ENCODE results near the gene ST3GAL5.

The ST3GAL5 gene

GRCh38 chr2:85794038-85794441 lies 94.8 kb downstream of the ST3GAL5 start:
- in situ Hi-C loops (cut with MboI; ENCODE audit: low sequenced_read_pairs): loop anchor here (10.0 kb wide), 1 partner anchor 59 kb away; no protein-coding TSS in a partner anchor

GRCh38 chr2:85793584-85793983 lies 95.2 kb downstream of the ST3GAL5 start:
- in situ Hi-C loops (cut with MboI; ENCODE audit: low sequenced_read_pairs): loop anchor here (10.0 kb wide), 1 partner anchor 59 kb away; no protein-coding TSS in a partner anchor

GRCh38 chr2:85792783-85793441 lies 95.9 kb downstream of the ST3GAL5 start:
- in situ Hi-C loops (cut with MboI; ENCODE audit: low sequenced_read_pairs): loop anchor here (10.0 kb wide), 1 partner anchor 58 kb away; no protein-coding TSS in a partner anchor

GRCh38 chr2:85791704-85792565 lies 96.9 kb downstream of the ST3GAL5 start:
- in situ Hi-C loops (cut with MboI; ENCODE audit: low sequenced_read_pairs): loop anchor here (10.0 kb wide), 1 partner anchor 57 kb away; no protein-coding TSS in a partner anchor

GRCh38 chr2:85790499-85791188 lies 98.1 kb downstream of the ST3GAL5 start:
- in situ Hi-C loops (cut with MboI; ENCODE audit: low sequenced_read_pairs): loop anchor here (10.0 kb wide), 1 partner anchor 56 kb away; no protein-coding TSS in a partner anchor

- in situ Hi-C loops (cut with MboI; ENCODE audit: low sequenced_read_pairs): loop anchor here (10.0 kb wide), 1 partner anchor 55 kb away; no protein-coding TSS in a partner anchor
These were observed 98.8 kb downstream of the ST3GAL5 start for GRCh38 chr2:85790032-85790431.

GRCh38 chr2:85789271-85789670 lies 99.5 kb downstream of the ST3GAL5 start:
- in situ Hi-C loops (cut with MboI; ENCODE audit: low sequenced_read_pairs): no loop called here

GRCh38 chr2:85788603-85789002 lies 100.2 kb downstream of the ST3GAL5 start:
- in situ Hi-C loops (cut with MboI; ENCODE audit: low sequenced_read_pairs): no loop called here

- in situ Hi-C loops (cut with MboI; ENCODE audit: low sequenced_read_pairs): no loop called here
These were observed 100.8 kb downstream of the ST3GAL5 start for GRCh38 chr2:85787981-85788340.

- in situ Hi-C loops (cut with MboI; ENCODE audit: low sequenced_read_pairs): no loop called here
These were observed 101.4 kb downstream of the ST3GAL5 start for GRCh38 chr2:85787282-85787980.

Data from HL-60/S4 treated with retinoic acid at 250 ng/mL for 4 days and 3 days (cell line).